CD4-positive, alpha-beta T cell treated with Interferon gamma for 1 hour (primary cell): ENCODE measurements around the gene UTF1.
"Not testable (repeated sequence)": the region's sequence is repeated elsewhere in the genome, so short reads cannot be mapped to it uniquely, and the experiment has no call there.

Experiments
- DNase-seq: peaks from one replicate; pipeline ENCODE4 v3.0.0-alpha.2; 2020

UTF1 gene

GRCh38 chr10:133210398-133211140 is 19.4 kb upstream of the UTF1 start:
- no peak for DNase-seq

GRCh38 chr10:133211141-133211830 is 18.7 kb upstream of the UTF1 start:
- no peak for DNase-seq

GRCh38 chr10:133211959-133212852 is 17.8 kb upstream of the UTF1 start:
- DNase-seq: no peak

GRCh38 chr10:133212853-133213494 is 17.0 kb upstream of the UTF1 start:
- DNase-seq: no peak

GRCh38 chr10:133213641-133214467 is 16.2 kb upstream of the UTF1 start:
- no peak for DNase-seq

GRCh38 chr10:133214468-133215410 is 15.3 kb upstream of the UTF1 start:
- no peak for DNase-seq

- DNase-seq: no peak
Observed at GRCh38 chr10:133215586-133215985, 14.4 kb upstream of the UTF1 start.

GRCh38 chr10:133216776-133217175 is 13.2 kb upstream of the UTF1 start:
- no peak for DNase-seq

- DNase-seq: no peak
Observed at GRCh38 chr10:133217800-133218589, 12.0 kb upstream of the UTF1 start.

- DNase-seq: no peak
Observed at GRCh38 chr10:133218891-133219290, 11.1 kb upstream of the UTF1 start.

GRCh38 chr10:133219782-133220181 is 10.2 kb upstream of the UTF1 start:
- DNase-seq: no peak

GRCh38 chr10:133221331-133221730 is 8.7 kb upstream of the UTF1 start:
- DNase-seq: no peak

- DNase-seq: not testable (repeated sequence)
Observed at GRCh38 chr10:133221756-133222155, 8.3 kb upstream of the UTF1 start.

- no peak for DNase-seq
Observed at GRCh38 chr10:133224076-133224475, 5.9 kb upstream of the UTF1 start.

GRCh38 chr10:133224756-133225372 is 5.2 kb upstream of the UTF1 start:
- DNase-seq: no peak

GRCh38 chr10:133225707-133226191 is 4.3 kb upstream of the UTF1 start:
- no peak for DNase-seq

- DNase-seq: no peak
Observed at GRCh38 chr10:133226251-133226808, 3.7 kb upstream of the UTF1 start.

GRCh38 chr10:133227256-133227655 is 2.8 kb upstream of the UTF1 start:
- DNase-seq: no peak
